Ectodermal cell (in vitro differentiated cells): ENCODE results near the gene CPVL.

Source experiments
- H3K27ac ChIP-seq: 2 replicates; pipeline ENCODE4 v1.7.0; 2013; ENCODE audit warnings: mild to moderate bottlenecking, low read depth, low read length; ENCODE audit not compliant: insufficient read depth, poor library complexity, severe bottlenecking
- H3K27me3 ChIP-seq: 2 replicates; pipeline ENCODE4 v1.7.0; 2013; ENCODE audit warnings: mild to moderate bottlenecking, low read length; ENCODE audit not compliant: insufficient read depth, control insufficient read depth, poor library complexity, severe bottlenecking
- H3K36me3 ChIP-seq: one replicate; pipeline ENCODE4 v1.7.0; 2013; ENCODE audit warnings: low read length; ENCODE audit not compliant: control insufficient read depth, insufficient read depth
- H3K4me1 ChIP-seq: one replicate; pipeline ENCODE4 v1.7.0; 2013; ENCODE audit warnings: low read length; ENCODE audit not compliant: control insufficient read depth, insufficient read depth
- H3K4me3 ChIP-seq: 2 replicates; pipeline ENCODE4 v1.7.0; 2013; ENCODE audit warnings: low read depth, low read length, control low read depth; ENCODE audit not compliant: insufficient read depth
- H3K9me3 ChIP-seq: 2 replicates; pipeline ENCODE4 v1.7.0; 2013; ENCODE audit warnings: mild to moderate bottlenecking, low read length, moderate library complexity; ENCODE audit not compliant: control insufficient read depth
- WGBS, 2 experiments: methylation state at CpG; one replicate each; pipeline ENCODE4 v1.1.7; 2013; ENCODE audit warnings: missing lambda C conversion rate in 2 of 2; 5-methylcytosine and 5-hydroxymethylcytosine counted together

Gene CPVL

DNA sequence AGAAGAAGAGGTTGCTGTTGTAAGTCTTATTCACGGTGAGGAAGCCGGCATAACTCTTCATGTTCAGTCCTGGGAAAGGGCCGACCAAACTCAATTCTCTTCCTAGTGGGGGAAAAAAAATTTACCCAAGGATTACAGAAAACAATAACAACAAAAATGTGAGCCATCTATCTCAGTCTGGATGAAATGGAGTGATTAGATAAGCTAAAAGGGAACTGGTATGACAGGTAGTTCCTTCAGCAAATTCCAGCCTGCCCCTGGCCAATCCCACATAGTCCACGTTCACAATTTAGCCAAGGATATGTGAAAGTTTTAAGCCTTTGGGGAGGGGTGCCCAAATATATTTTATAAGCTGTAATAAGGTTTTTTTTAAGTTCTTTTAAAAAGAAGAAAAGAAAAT lies 33.6 kb downstream of the CPVL start:
- H3K4me1 ChIP-seq = no peaks in the 10 kb centered on the region
- no peaks in the 10 kb centered on the region for H3K36me3 ChIP-seq
- no peaks in the 10 kb centered on the region for H3K27me3 ChIP-seq
- H3K27ac ChIP-seq = no peak overlapping the region
- H3K9me3 ChIP-seq = no peaks in the 10 kb centered on the region
- WGBS, 2 experiments = 87 to 94% methylated on average over 3 of the region's 4 CpGs
- no peak overlapping the region for H3K4me3 ChIP-seq

DNA sequence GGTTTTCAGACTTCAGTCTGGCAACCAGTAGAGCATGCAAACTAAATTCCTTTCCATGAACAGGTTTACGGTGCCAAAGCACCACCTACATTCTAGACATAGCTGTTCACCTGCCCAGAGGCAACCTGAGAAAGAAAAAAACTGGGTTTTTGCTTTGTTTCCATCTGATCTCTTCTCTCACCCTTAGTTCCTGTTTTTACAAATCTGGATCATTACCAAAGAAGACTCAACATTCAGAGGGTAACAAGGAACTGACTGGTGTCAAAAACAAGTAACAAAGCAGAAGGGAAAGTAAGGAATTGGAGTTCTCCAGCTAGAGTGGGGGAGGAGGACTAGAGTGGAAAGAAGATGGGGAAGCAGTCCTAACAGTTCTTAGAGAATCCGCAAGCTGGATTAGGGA lies 36.4 kb downstream of the CPVL start:
- 94 to 100% methylated on average over 2 of the region's 2 CpGs for whole genome bisulfite sequencing, 2 experiments

DNA sequence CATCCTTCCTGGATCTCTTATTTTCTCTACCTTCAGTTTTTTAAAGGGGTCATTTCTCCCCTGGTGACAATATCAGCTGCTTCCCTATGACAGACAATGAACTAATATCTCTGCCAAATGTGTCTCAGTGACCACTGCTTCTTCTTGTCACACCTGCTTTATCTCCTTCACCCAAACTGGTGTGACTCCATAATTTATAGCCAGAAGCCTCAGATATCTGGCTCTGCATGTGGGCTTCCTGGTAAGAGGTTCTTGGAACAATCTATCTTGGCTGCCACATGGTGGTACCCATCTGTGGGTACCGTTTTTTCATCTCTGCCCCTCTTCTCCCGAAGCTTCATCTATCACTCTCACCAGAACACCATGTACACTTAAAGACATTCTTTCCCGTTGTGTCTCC lies 37.0 kb downstream of the CPVL start:
- WGBS, 2 experiments = 86 to 100% methylated on average over 3 of the region's 3 CpGs
- Histone ChIP-seq H3K9me3 (no peaks in the 10 kb centered on the region), H3K36me3 (no peaks in the 10 kb centered on the region), H3K27ac (no peak overlapping the region), H3K4me1 (peaks cover 2% of the 10 kb centered on the region), H3K4me3 (no peak overlapping the region), H3K27me3 (no peaks in the 10 kb centered on the region)

More for the DNA sequence above, 36.4 kb downstream of the CPVL start:
- Histone ChIP-seq H3K9me3 (no peaks in the 10 kb centered on the region), H3K36me3 (no peaks in the 10 kb centered on the region), H3K4me1 (peaks cover 2% of the 10 kb centered on the region), H3K27ac (no peak overlapping the region), H3K4me3 (no peak overlapping the region), H3K27me3 (no peaks in the 10 kb centered on the region)

DNA sequence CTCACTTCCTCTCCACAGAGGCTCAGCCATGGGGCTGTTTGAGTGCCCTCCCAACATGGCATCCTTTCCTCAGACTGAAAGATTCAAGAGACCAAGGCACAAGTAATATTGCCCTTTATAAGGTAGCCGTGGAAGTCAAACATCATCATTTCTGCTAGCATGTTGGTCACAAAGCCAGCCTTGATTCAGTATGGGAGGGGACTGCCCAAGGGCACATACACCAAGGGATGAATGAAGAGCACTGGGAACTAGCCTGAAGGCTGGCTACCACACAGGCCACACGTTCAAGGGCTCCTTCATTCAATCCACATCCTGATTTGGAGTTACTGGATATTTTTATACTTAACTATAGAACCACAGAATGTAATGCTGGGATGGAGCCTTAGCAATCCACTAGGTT lies 39.3 kb downstream of the CPVL start:
- WGBS, 2 experiments = 87 to 94% methylated on average over 2 of the region's 2 CpGs

DNA sequence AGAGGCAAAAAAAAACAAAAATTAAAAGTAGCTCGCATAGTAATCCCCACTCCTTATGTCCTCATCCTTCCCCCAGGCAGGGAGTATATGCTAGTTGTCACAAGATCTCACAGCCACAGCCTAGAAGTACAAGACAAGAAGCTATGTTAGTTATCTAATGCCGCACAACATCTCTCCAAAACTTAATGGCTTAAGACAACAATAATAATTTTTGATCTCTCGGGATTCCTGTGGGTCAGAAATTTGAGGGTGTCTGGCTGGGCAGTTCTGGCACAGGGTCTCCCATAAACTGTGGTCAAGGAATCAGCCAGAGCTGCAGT lies 39.7 kb downstream of the CPVL start:
- Histone ChIP-seq H3K27me3 (no peaks in the 10 kb centered on the region), H3K4me1 (peaks cover 2% of the 10 kb centered on the region), H3K27ac (no peak overlapping the region), H3K4me3 (no peak overlapping the region), H3K9me3 (no peaks in the 10 kb centered on the region), H3K36me3 (no peaks in the 10 kb centered on the region)
- 74 to 78% methylated on average over 3 of the region's 3 CpGs for WGBS, 2 experiments

More for the DNA sequence above, 39.3 kb downstream of the CPVL start:
- Histone ChIP-seq H3K4me1 (peaks cover 2% of the 10 kb centered on the region), H3K27me3 (no peaks in the 10 kb centered on the region), H3K27ac (no peak overlapping the region), H3K9me3 (no peaks in the 10 kb centered on the region), H3K4me3 (no peak overlapping the region), H3K36me3 (no peaks in the 10 kb centered on the region)

DNA sequence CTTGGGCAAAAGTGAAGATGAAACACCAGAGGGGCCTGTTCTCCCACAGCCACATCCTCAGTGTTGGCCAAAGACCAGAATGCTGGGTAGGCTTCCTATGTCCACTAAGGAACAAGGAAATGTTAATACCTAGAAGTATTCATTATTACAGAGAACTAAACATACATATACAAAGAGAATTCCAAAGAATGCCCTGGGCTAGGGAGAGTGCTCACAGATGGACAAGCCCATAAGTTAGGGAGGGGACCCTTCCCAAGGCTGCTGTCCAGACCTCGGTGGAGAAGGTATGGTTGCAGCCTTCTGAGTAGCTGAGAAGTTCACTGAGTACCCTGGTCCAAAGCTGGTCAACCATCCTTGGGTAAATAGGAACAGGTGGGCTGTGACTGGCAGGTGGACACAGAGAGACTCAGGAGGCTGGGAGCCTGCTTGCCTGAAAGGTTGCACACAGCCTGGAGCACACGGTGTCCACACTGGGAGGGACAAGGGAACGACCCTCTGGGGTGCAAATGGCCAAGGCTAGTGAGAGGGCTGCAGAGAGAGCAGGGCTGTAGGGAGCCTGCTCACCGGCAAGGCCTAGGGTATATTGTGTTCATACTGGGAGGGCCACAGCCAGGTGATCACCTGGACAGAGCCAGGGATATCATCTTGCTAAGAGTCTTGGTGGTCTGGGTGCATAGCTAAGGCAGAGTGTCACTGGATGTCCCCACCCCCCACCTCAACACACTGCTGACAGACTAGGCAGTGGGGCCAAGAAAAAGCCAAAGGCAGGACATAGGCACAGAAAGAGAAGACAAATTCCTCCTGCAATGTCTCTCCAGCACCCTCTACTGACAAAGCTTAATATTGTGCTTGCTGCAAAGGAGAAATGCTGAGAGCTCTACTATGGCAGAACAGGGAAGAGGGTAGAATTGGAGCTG lies 40.3 kb downstream of the CPVL start:
- H3K4me3 ChIP-seq = no peak overlapping the region
- H3K4me1 ChIP-seq = peaks cover 2% of the 10 kb centered on the region
- no peaks in the 10 kb centered on the region for H3K27me3 ChIP-seq
- no peaks in the 10 kb centered on the region for H3K36me3 ChIP-seq
- no peak overlapping the region for H3K27ac ChIP-seq
- WGBS, 2 experiments = 76 to 80% methylated on average over 4 of the region's 4 CpGs
- H3K9me3 ChIP-seq = no peaks in the 10 kb centered on the region

DNA sequence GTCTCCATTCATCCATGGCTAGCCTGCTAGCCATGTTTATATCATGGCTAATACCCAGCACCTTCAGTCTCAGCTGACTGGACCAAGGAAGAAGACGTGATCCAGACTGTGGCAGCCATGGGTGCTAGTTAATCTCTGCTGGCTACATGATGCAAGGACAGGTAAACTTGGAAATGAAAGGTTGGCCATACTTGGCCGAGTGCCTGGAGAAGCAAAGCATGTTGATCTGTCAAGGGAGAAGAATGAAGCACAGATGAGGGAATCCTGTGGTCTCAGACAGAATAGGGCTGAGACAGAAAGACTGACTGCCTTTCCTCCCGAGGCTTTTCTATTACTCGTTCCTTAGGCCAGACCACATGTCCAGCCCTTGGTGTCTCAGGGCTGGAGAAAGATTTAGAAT lies 41.1 kb downstream of the CPVL start:
- Histone ChIP-seq H3K36me3 (no peaks in the 10 kb centered on the region), H3K9me3 (no peaks in the 10 kb centered on the region), H3K4me3 (no peak overlapping the region), H3K27me3 (no peaks in the 10 kb centered on the region), H3K27ac (no peak overlapping the region), H3K4me1 (peaks cover 2% of the 10 kb centered on the region)
- 91 to 93% methylated on average over 4 of the region's 4 CpGs for WGBS, 2 experiments

DNA sequence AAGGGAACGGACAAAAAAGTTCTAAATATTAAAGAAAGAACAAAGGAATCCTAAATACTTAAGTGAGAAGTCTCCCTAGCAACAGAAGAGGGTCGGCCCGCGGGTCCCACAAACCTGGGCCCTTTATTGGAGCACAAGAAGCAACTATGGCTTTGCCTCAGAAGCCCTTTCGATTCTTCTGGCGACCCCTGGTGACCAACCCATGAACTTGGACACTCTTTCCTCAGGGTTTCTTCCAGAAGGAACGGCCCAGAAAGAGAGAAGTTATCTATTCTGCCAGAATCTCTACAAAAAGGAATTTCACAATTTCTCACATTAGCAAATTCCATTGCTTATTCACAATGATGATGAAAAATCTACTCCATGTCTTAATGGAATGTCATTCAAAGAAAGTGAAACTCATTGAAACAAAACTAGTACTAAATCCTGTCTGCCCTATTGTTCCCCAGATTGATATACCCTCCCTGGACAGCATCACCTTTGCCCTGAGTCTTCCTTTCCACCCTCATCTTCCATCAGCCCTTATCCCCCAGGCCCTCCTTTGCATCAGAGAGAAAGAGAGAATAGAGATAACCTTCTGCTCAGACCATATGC lies 43.7 kb downstream of the CPVL start:
- Histone ChIP-seq H3K9me3 (no peaks in the 10 kb centered on the region), H3K27ac (no peak overlapping the region), H3K4me3 (no peak overlapping the region), H3K4me1 (peaks cover 2% of the 10 kb centered on the region), H3K36me3 (no peaks in the 10 kb centered on the region), H3K27me3 (no peaks in the 10 kb centered on the region)
- WGBS, 2 experiments = 27 to 30% methylated on average over 6 to 7 of the region's 7 CpGs

DNA sequence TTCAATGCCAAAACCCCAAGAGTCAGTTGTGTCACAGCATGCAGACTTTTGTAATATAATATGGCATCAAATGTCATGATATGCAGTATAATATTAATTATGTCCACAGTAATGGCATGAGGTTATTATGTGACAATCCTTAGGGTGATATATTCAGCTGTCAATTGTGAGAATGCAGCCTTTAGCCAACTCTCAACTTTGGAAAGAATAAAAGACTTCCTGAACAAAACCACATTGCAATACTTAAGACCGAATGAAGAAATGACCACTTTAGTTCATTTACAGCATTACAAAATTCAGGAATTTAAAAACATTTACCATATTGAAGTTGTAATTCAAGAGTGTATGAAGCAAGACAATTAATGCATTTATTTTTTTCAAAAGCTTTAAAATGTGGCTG lies 45.4 kb downstream of the CPVL start:
- Histone ChIP-seq H3K9me3 (no peaks in the 10 kb centered on the region), H3K4me1 (no peaks in the 10 kb centered on the region), H3K27ac (no peak overlapping the region), H3K4me3 (no peak overlapping the region), H3K36me3 (no peaks in the 10 kb centered on the region), H3K27me3 (no peaks in the 10 kb centered on the region)
- WGBS, 2 experiments = 67 to 93% methylated on average over 1 of the region's 1 CpG

DNA sequence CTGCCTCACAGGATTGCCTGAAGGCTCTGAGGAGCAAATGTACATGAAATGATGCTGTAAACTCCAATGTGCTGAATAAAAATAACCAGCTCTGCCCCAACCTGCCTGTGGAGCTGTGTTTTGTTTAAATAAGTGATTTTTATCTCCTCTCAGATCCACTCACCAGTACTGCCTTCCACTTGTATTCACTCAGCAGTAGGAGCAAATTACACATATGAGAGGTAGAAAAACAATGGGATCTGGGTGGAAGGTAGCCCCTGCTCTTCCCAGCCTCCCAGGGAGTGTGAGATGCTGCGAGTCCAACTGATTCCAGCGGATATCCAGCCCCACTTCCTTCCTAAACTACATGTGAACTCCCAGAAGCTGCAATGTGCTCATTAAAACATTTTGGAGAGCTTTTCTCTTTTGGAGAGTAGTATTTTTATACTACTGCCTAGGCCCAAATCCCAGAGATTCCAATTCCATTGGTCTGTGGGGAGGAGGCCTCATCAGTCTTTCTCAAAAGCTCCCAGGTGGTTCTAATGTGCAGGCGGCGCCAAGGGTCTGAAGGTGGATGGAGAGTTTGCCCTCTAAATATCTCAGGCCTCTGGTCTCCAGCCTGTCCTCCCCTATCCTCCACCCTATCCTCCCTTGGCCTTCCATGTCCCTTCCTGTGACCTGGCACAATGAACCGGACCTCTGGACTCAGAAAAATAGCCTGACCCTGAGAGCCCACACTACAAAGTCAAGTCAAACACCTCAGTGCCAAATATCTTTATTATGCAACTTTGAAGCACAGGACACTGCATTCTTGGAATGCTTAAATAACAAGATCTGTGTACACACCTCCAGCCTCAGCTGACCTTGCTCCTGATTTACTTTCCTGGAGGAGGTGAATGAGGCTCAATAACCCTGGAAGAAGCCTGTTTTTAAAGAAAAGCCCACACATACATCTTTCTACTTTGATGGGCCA lies 46.2 kb downstream of the CPVL start:
- WGBS, 2 experiments = 88 to 89% methylated on average over 5 of the region's 5 CpGs
- no peak overlapping the region for H3K4me3 ChIP-seq
- no peak overlapping the region for H3K27ac ChIP-seq
- no peaks in the 10 kb centered on the region for H3K9me3 ChIP-seq
- H3K36me3 ChIP-seq = no peaks in the 10 kb centered on the region
- H3K4me1 ChIP-seq = no peaks in the 10 kb centered on the region
- no peaks in the 10 kb centered on the region for H3K27me3 ChIP-seq
